Activated gamma-delta T cell treated with Interleukin-2 at 50 U/mL for 16 hours (primary cell): Measurements from ENCODE around the gene PAX5.

Experiments
- DNase-seq: peaks from one replicate; pipeline ENCODE4 v3.0.0-alpha.2; 2020

Gene PAX5

DNA sequence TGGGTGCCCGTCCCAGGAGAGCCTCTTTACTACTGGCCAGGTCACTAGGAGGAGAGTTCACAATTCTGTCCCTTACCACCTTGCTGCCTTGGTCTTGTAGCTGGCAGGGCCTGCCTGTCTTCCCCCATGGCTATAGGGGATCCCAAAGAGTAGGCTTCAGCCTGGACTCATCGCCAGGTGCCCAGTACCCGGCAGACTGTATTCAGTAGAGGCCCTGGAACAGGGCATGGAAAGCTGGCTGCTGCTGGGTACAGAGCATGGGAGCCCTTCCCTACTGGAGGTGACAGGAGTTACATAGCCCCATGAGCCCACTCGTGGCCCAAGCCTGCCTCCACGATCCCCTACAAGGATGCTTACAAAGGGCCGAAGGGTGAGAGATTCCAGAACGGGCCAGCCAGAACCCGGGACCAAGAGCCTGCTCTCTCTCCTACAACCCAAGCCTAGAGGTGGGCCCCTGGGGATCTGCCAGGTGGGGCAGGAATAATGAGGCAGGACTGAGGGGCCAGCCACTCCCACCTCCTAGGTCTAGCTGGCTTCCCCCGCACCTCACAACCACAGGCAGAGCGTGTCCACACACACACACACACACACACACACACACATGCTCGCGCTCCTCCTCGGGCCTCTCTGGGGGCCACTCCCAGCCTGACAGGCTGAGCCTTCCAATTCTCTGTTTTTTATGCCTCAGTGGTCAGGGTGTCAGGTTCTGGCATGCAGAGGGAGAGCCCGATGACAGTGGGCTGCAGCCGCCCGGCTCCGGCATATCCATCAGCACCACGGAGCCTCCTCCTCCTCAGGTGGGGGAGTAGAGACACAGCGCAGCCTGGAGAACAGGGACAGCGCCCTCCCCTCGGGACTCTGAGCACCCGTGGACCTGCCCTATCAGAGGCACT, 186.0 kb downstream of the PAX5 start:
- no peak for DNase-seq

DNA sequence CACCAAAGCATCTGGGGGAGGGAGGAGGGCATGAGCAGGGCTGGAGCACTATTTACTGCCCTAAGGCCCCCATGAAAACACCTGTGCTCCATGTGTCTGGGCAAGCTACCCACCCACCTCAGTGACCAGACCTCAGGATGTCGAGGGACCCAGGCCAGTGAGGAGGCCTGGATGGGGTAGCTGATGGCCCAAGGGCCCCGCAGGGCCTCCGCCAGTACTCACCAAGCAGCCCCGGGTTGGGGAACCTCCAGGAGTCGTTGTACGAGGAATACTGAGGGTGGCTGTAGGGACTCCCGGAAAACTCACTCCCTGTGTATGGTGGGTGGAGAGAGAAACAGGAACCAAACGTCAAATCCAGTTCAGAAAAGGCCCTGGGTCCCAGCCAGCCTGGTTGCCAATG, 187.4 kb downstream of the PAX5 start:
- DNase-seq, result no peak

DNA sequence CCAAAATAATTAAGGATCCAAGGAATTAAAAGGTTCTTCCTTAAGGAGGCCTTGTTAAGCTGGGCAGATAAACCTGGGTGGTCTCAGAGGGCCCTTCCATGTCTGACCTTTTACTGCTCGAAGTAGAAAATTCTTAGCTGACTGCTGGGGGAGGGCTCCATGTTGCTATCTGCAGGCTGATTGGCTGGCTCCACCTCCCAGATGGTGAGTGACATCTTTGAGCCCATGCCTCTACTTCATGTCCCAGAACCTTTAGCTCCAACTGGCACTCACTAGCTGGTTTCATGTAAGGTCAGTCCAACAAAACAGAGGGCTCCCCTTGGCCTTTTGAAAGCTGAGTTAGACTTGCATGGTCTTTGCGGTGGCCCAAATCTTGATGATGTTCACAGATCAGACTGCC, 188.2 kb downstream of the PAX5 start:
- DNase-seq, result no peak

DNA sequence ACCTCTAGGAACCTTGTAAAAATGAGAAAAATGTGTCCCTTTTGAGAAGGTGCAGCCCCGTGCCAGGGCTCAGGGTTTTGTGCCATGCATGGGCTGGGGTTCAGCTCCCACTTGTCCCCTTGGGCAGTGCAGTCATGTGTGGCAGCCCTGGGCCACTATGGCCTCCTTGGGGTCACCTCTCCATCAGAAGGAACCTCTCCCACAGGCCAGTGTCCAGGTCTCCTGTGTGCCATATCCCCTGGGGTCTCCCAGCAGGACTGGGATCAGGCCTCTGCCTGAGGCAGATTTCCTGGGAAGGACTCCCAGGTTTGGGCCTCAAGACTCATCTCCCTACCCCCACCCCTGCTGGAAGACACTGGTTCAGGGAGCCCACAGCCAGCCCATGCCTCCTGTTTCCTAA, 189.1 kb downstream of the PAX5 start:
- DNase-seq, result no peak

DNA sequence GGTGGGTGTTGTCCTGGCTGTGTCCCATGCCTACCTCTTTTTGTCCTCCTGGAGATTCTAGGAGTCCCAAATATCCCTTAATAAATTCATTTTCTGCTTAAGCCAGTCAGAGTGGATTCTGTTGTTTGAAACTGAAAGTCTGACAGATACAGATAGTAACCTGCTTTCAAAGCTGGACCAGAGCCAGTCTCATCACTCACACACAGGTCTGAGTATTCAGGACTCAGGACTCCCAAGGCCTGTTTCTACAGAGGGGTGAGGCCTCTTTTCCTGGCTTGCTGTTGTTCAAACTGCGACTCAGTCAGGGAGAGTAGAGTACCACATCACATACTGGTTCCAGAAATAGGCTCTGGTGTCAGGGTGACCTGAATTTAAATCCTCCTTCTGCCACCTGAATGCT, 190.1 kb downstream of the PAX5 start:
- DNase-seq, result no peak

DNA sequence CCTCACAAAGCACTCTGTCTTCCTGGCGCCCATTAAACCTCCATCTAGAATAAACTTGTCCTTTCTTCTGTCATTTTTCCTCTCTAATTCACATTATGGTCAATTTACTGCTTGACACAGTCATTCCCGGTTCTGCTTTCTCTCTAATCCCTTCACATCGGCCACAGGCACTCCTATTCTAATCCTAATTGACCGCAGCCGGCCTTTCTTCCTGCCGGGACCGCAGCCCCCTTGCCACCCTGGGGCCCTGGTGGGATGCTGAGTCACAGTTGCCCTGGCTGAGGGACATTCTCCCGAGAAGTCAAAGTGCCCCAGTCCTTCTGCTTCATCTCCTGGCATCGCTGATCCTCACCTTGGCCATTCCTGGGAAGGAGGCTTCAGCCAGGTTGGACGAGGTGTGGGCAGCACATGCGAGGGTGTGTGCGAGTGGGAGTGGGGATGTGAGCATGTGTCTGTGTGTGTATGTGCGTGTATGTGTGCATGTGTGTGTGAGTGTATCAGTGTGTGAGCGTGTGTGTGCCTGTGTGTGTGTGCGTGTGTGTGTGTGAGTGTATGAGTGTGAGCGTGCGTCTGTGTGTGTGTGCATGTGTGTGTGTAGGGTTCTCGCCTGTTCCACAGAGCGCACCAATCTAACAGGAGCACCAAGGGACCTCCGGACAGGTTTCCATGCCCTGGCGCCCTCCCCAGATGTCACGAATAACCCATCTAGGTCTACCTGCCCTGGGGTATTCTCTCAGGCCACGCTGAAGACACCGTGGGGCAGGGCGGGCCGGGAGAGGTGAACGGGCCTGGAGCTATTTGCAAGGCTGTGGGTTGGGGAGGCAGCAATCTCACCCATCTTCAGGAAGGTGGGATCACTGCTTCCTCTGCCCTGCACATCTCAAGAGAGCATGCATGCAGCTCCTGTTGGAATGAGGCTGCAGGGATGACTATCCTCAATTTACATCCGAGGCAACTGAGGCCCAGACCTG, 191.2 kb downstream of the PAX5 start:
- DNase-seq, result no peak

DNA sequence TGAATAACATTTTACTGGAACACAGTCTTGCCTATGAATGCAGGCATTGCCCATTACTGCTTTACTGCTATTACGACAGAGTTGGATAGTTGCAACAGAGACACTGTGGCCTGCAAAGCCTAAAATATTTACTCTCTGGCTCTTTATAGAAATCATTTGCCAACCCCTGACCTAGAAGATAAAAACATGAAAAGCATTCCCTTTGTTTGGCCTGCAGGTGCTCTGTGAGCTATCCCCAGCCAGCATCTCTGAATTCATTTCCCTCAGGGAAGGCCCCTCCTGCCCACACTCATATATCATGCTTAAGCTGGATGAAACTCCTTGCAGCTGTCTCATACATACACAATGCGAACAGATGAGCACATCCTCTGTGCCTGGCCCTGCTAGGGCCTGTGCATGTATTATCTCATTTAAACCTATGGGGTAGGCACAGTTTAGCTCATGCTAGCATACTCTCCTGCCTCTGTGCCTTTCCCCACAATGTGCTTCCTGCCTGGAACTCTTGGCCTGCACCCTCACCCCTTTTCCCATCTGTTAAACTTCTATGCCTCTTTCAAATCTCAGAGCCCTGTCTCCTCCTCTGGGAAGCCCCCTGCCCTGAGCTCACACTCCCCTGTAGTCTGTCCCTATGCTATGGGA, 193.1 kb downstream of the PAX5 start:
- no peak for DNase-seq

DNA sequence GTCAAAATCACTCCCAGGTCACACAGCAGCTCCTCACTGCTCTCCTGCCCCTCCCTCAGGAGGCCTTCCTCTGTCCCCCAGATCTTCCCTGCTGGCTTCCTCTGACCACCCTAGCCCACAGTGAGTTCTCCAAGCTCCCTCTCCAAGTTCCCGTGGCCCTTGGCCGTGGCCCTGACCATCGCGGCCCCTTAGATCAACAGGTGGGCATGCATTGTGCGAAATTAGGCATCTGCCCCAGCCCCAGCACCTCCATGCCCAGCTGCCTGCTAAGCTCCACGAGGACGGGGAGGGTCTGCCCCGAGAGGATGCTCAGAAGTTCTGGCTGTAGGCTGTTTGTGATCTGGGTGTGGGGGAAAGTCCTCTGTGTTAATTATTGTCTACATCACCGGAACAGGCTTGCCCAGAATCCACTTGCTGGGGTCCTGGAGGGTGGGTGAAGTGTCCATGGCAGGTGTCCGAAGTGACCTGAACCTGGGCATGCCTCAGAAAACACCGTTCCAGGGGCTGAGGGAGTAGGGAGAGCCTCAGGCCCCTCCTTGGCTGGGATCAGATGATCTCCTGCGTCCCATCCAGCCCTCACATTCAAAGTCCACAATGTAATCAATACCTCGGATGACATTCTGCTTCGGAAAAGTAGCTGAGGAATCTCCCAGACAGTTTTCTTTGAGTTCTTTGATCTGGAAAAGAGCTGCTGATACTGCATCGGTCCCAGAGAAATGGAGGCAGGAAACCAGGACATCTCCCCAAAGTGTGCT, 194.8 kb downstream of the PAX5 start:
- DNase-seq, result no peak

DNA sequence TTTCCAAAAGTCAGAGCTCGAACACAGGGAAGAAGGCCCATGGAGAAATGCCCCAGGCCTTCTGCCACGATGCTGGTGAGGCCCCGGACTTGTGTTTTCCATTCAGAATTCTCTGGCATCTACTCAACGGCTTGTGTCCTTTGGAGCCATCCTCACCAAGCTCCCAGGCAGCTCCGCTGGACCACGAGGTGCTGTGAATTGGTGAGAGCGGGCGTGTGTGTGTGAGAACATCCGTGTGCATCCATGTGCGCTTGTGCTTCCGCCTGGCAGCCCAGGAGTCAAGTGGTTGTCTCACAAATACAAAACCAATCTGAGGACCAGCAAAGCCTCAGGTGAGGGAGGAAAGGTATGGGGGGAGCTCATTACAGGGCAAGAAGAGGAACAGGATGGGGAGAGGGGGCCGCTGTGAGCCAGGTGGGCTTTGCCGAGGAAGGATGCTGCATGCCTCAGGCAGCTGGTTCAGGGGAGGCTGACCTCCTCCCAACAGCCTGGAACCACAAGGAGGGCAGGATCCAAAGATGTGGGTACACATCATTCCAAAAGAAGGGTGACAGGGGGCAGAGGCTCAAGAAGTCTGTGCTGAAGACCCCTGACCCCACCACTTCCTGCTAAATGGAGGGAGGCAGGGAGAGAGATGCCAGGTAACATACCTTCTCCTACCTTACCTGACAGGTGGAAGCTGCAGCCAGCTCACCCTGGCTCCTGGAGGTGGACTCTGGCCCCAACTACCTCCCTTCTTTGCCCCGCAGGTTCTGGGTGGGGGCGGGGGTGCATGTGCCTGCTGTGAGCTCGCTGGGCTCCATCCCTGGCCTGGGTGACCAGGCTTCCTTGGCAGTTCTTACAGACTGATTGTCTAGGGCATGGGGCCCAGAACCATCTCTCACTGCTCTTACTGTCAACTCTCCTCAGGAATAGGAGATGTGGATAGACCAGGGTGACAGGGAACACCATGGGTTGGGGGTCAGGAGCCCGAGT, 196.3 kb downstream of the PAX5 start:
- no peak for DNase-seq

DNA sequence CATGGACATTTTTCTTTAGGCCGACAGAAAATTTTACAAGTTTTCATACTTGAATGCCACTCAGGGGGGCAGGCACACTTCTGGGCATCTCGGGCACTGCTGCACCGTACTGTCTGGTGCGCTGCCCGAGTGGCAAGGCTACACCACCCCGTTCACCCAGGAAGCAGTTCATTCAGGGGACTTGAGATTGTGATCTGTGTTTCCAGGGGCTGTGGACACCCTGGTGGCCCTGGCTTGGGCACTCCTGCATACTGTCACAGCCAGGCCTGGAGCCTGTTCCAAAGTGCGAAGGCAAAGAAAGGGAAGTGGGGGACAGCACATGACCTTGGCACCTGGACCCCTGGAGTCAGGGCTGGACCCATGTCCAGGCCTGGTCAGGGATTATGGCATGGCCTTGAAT, 197.6 kb downstream of the PAX5 start:
- no peak for DNase-seq

DNA sequence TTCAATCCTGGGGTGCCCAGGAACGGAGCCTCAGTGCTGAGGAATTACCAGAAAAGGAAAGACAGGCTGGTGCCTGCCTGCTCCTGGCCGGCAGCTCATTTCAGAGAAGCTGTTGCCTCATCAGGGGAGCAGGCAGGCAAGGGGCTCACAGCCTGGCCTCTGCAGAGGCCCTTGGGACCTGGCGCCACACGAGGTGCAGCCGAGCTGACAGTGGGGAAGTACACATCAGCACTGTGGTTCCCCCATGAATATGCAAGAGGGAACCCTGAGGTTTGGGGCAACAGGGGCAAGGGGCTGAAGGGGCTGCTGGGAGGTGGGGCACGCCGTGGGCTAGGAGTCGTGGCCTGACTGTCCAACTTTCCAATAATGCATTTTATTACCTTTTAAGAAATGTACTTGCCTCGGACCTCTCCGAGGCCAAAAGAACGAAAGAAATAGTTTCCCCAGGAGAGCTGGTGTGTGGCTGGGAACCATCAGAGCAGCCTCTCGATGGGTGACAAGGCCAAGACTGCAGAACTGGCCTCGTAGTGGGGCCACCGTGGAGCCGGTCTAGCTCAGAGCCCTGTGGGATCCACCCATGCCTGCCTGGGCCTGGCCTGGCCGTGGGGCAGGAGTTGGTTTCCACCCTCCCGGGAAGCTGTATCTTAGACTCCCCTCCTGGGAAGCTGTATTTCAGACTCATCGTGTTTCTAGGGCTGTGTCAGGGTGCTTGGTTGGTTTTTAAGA, 198.6 kb downstream of the PAX5 start:
- no peak for DNase-seq

DNA sequence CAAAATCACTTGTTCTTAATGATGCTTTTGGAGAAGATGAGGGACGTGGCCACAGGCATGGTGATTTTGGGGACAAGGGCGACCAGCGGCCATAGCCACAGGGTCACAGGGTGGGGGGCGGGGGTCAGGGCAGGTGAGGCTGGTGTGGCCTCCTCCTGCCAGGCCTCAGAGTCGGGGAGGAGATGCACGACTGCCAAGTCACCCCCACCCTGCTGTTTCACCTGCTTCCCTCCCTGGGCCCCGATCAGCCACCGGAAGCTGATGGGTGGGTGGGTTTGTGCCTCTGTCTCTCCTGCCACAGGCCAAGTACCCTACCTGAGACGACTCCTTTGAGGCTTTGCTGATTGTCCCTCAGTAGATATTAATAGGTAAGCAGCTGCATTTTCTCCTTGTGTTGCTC, 199.3 kb downstream of the PAX5 start:
- no peak for DNase-seq

DNA sequence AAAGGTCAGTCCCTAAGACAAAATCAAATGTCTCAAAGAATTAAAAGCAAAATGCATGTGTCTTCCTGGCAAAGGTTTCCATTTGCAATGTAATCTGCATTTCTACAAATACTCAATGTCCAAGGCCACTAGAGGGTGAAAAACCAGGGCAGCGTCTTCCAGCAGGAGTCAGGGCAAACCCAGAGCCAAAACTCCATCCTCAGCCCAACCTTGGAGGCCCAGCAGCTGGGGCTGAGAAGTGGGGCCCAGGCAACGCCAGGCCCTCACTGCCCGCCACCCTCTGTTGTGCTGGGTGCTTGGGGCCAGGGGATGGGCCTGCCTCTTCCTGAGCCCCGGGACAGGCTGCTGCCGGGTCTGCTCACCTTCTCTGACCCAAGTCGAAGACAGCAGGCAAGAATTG, 200.1 kb downstream of the PAX5 start:
- no peak for DNase-seq

DNA sequence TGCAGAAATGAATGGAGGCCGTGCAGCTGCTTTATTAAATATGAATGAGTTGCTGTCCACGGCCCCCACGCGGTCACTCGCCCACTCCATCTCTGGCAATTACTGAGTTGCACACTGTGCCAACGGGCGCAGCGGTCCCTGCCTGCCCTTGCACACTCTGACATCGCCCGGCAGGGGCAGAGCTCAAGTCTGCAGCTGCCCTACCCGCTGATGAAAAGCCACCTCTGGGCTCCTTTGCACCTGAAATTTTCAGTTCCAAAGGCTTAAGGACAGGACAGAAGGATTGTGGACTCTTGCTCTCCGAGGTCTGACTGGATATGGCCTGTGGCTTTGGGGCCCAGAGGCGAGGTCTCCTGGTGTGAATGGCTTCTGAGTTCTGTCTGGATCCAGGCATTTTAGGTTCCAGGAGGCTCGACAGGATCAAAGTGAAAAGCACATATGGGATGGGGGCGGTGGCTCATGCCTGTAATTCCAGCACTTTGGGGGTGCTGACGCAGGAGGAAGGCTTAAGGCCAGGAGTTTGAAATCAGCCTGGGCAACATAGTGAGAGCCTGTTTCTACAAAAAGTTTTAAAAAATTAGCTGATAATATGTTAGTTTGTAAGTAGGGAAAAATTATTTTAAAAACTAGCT, 201.8 kb downstream of the PAX5 start:
- no peak for DNase-seq

DNA sequence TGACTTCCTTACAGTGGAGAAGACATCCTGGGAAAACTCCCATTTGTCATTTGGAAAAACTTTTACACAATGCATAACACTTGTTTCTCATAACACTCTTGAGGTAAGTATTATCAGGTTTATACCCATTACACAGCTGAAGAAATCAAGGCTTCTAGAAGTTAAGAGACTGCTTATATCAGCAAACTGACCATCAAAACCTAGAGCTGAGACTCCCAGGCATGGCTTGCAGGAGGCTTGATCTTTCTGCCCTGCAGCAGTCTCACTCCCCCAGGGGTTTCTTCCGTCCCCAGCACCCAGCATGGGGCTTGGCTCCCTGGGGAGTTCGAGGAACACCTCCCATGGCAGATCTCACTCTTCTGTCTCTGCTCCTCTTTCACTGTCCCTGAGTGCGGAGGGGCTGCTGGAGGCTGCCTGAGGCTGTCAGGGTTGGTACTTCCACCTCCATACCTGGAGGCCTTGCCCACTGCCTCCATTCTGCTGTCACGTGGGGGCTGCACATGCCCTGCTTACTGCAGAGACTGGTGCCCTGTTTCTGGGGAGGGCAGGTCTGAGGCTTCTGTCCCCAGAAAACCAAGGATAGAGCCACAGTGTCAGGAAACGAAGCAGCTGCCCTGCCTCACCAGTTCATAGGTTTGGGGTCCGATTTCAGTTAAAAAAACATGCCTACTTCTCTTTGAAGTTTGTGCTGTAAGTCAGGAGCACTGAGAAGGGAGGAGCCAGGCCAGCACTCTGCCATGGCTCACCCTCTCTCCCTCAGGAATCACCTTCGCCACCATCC, 202.5 kb downstream of the PAX5 start:
- no peak for DNase-seq

DNA sequence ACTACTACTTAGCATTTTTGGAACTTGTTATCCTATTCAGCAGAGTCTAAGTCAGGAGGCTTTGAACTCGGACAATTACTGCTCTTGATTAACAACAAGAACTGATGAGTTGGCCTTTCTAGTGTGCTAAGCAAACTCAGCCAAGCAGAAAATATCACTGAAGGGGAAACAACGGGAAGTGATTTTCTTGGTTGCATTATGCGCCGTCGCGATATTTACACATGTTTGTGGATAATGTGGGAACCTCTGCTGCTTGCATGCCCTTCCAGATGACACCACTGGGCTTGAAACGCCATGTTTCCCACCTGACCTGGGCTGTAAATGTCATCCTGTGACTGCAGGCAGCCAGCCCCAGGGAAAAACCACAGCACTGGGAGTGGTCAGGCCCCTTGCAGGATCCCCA, 205.5 kb downstream of the PAX5 start:
- no peak for DNase-seq

DNA sequence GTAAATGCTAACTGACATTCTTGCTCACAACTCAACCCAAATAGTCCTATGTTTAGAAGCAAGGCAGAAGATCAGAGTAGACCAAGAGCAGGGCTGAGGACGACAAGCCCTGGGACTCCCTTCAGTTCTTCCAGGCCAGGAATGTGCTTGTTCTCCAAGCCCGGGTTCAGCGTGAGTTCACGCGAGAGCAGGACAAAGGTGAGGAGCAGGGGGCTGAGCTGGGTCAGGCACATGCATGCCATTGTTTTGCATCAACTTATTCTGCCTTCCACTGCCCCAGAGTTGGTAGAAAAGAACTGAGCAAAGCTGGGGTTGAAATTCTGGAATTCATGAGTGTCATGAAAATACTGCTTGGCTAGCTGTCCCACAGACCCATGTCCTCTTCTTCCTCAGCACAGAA, 206.5 kb downstream of the PAX5 start:
- no peak for DNase-seq

DNA sequence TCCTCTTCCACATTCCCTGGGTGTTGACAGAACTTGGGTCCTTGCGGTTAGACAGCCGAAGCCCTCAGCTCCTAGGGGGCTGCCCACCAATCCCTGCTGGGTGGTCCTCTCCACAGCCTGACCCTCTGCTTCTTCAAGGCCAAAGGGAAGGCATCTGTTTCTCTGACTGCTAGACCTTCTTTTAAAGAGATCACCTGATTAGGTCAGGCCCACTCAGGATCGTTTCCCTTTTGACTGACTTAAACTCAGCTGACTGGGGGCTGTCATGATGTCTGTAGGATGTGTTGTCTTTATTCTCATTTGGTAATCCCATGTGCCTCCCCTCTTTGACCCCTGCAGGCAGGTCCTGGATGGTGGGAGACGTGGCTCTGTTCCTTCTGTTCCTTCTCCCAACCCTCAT, 207.5 kb downstream of the PAX5 start:
- DNase-seq, result no peak

DNA sequence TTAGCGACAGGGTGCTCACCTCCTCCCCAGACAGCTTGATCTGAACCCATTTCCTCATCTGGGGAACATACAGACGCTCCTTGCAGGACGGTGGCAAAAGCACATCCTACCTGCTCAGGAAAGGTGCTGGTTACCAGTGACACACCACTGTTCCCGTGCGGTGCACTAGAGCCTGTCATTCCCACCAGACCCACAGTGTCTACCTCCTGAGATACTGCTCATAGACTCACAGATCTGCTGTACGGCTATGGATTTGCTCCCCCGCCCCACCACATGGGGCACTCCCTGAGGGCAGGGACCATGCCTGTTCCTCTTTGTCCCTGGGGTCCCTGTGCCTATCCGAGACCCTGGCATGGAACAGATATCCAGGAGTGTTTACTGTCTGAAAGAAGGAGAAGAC, 208.9 kb downstream of the PAX5 start:
- DNase-seq, result no peak
